SIG-M5 treated with dmso at 0.1 percent for 504 hours (cell line): ENCODE data around the gene CCBE1.
"Not testable (repeated sequence)": the region's sequence is repeated elsewhere in the genome, so short reads cannot be mapped to it uniquely, and the experiment has no call there.

ENCODE experiments used
- DNase-seq: peaks from one replicate; lab custom pipeline; 2025; ENCODE audit not compliant: unreplicated experiment; lab: John Stamatoyannopoulos, UW

The CCBE1 gene

DNA sequence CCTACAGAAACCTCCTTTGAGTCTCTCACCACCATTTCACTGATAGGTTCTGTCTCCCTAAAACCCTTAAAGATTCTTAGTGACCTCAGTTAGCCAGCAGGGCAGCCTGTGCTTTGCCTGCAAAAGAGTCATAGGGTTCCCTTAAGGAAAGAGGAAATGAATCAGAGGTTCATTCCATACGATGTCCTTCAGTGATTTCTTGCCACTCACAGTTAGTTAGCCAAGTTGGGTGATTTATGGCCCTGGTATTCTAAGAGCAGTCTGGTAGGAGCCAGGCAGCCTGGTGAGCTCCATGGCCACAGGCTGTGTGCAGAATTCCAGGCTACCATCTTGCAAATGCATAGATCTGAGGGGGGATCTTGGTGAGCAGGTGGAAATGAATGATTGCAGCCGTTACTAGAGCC lies 18.7 kb upstream of the CCBE1 start:
- no peak for DNase-seq

DNA sequence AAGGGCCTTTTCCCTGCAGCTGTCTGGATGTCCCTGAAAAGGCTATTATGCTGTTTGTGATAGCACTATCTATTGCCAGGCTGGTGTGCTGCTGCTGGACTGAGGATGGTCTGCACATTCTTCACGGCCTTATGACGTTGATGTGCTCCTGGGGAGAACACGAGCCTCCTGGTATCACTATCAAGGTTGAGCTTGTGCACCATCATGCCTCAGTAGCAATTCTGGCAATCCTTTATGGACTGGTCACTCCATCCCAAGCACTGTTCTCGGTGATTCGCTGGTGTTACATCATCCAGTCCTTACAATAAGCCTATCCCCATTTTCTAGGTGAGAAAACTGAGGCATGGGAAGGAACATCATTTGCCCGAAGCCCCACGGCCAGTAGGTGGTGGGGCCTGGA lies 18.2 kb upstream of the CCBE1 start:
- DNase-seq = no peak

DNA sequence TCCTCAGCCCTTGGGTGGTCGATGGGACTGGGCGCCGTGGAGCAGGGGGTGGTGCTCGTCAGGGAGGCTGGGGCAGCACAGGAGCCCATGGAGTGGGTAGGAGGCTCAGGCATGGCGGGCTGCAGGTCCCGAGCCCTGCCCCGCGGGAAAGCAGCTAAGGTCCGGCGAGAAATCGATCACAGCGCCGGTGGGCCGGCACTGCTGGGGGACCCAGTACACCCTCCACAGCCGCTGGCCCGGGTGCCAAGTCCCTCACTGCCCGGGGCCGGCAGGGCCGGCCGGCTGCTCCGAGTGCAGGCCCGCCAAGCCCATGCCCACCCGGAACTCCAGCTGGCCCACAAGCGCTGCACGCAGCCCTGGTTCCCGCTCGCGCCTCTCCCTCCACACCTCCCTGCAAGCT lies 16.9 kb upstream of the CCBE1 start:
- DNase-seq = not testable (repeated sequence)

DNA sequence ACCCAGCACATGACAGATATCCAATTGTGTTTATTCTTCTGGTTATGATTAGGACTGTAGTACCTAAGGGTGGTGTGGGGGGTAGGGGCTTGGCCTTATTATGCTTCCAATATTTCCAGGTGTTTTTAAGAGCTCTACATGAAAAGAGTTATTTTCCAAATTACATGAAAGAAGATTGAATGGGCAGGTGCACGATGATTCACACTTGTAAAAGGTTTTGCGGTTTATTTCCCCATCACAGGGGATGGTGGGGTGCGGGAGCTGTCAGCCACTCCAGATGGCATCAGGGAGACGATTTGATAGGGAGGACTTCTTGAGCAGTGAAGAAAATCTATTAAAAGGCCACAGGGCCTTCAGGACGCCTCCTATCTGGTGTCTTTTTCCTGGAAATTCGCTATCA lies 15.1 kb upstream of the CCBE1 start:
- DNase-seq = no peak

DNA sequence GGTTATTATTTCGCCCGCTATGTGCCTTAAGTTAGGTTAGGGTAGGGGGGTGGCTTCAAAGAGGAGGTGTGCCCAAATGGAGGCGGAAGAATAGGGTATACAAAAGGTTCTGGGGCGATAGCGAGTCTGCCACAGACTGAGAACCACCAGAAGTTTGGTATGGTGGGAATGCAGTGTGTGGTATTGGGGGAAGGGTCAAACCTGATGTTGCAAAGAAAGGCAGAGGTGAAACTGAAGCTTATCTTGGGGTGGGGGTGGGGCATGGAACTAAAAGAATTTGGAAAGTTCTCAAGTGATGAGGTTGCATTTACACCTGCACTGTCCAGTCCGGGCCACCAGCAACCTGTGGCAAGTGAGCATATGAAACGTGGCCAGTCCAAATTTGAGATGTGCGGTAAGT lies 11.8 kb upstream of the CCBE1 start:
- DNase-seq = no peak

DNA sequence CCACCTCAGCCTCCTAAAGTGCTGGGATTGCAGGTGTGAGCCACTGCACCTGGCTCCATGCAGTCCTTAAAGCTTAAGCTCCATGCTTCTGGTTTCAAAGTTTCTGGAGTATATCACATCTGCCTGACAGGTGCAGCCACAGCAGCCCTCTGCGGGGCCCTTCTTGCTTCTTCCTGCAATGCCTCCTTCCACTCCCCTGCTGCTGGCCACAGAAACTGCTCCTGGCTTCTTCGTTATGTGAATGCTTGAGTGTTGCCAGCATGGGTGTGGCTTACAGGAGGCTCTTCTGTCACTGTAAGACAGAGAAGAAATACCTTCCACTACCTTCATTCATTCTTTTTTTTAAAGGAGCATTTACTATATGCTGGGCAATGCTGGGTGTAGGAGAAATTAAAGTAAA lies 10.1 kb upstream of the CCBE1 start:
- no peak for DNase-seq

DNA sequence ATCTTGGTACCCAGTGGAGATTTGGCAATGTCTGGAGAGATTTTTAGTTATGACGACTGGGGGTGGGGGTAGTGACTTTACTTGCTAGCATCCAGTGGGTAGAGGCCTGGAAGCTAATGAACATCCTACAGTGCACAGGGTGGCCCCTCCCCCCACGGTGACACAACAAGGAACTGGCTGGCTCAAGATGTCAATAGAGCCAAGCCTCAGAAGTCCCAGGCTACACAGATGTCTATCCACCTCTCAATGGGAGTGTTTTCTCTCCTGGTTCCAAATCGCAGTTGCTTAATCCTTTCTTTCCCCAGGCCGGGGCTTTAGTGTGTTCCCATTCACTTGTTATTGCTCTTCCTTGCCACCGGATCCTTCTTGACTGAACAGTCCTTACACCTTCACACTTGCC lies 9.3 kb upstream of the CCBE1 start:
- DNase-seq = no peak

DNA sequence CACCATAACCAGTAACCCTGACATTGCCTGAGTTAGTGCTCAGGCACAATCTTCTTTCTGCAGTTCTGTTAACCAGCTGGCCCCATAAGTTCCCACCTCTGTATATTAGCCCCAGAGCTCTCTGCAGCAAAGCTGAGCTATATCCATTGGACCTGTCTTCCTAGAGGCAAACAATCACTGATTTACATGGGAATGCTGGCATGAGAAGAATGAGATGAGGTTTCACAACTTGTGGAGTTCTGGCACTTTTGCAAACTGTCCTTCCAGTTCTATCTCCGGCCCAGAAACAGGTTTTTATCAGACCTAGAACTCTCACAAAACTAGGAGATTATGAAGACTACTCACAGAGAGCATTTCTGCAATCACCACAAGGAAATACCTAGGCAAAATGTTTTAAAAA lies 7.9 kb upstream of the CCBE1 start:
- DNase-seq = no peak

DNA sequence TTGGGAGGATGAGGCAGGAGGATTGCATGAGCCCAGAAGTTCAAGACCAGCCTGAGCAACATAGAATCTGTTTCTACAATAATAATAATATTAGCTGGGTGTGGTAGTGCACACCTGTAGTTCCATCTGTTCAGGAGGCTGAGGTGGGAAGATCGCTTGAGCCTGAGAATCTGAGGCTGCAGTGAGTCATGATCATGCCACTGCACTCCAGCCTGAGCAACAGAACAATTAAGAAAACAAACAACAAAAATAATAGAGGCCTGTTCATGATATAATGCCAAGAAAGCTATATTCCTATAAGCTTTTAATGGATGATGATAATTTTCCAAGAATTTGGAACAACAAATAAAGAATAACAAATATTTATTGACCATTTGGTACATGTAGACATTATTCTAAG lies 6.9 kb upstream of the CCBE1 start:
- no peak for DNase-seq

DNA sequence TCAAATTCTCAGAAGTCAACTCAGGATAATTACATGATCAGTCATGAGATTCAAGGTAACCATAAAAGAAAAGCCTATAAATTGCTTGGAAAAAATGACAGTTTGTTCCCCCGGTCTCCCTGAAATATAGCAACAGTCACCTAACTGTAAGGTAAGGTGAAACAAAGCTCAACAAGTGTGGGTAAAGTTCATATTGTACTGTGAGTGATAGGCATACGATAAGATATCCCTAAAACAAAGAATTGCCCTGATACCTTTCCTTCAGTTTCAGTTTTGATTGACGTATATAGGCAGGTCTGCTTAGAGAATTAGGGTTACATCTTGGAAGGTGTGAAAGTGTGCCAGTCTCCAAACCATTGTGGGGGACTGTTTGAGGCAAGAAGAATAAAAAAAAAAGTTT lies 4.0 kb upstream of the CCBE1 start:
- no peak for DNase-seq

DNA sequence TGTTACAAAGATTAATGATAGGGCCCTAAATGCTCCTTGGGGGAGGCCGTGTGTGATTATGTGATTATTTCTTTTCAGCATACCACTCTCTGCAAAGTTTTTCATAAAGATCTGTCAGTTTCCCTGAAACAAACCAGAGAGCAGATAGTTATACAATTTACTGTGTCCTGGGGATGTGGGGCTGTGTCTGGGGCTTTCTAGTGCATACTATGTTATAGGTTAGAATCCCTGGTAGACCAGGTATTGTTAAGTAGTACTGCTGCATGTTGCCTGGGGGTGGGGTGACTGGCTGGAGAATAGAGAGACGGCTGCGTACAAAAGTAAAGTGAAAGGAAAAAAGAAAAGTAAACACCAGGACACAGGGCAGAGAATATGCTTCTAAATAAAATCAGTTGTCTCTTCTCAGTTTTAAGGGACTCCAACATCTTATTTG lies 3.3 kb upstream of the CCBE1 start:
- DNase-seq = no peak

DNA sequence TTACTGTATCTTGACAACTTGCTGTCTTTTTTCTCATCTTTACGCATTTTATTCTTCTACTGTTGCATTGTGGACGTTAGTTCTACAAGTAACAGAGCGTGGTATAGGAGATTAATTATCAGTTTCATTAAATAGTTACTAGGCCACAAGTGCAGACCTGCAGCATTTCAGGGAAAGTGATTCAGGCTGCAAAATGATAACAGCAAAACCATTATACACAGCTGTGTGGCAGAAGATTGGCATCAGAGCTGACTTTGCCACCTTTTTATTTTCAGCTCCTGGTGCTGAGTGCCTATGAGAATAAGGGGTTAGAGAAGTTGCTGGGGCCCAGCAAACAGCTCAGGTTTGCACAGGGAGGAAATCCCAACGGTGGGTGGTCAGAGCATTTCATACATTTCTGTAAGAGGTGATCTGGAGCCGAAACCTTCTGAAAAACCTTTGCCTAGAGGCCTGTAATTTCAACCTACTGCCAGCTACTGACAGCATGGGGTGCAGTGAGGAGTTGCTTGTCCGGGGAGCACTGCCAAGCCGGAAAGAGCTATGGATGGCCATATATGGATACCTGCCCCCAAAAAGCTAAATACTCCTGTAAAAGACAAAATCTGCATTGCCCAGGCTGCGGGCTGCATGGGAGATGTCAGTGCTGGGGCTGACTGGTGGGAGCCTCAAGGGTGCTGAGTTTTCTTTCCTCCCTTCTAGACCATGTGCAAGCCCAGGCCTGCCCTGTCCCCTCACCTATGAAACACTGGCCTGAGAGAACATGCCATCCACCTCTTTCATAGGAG lies 2.7 kb upstream of the CCBE1 start:
- DNase-seq = no peak

DNA sequence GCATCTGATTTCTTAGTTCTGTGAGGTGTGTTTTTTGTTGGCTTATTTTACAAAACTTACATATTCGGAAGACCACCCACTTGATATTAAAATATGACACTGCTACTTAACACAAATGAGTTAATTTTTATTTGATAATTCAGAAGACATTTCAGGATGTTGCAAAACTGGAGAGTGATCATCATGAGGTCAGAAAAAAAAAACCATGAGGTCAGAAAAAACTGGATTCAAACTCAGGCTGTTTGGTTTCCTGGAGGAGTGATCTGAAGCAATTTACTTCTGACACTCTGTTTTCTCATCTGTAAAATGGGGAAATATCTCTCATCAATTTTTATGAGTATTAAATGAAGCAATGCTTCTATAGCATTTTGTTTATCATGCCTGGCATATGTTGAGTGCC lies 1.8 kb upstream of the CCBE1 start:
- DNase-seq = no peak

DNA sequence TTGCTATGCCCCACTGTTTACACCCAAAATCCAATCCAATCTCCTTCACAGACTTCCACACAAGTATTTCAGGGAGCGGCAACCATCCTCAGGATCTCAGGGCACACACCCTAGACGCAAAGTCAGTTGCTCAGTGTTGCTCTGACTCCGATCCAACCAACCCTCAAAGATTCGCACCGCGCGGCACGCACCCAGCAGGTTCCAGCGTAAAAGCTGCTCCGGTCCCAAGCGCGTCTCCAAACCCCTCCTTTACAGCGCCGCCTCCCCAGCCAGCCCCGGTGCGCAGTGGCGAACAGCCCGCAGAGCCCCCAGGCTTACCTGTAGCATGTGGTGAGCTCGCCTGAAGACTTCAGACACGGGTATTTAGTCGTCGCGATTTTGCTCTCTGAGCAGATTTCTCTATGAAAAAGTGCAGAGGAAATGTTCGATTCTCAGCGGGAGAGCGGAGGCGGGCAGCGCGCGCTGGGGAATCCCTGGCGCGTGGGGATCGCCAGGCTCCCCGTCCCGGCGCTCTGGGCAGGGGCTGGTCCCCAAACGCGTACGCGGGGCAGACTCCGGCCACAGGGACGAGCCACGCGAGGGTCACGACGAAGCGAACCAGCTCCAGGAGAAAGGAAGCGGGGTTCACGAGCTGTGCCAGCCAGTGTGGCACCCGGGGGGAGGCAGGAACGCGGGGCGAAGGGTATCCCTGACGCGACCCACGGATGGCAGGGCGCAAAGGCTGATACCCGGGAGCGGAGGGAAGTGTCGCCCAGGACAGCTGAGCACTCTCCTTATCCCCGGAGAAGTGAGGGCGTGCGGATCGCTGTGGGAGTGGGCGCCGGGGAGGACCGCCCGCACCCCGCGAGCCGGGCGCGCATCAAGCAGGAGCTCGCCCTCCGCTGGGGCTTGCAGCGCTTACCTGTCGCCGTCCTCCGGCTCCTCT lies 650 bp downstream of the CCBE1 start:
- DNase-seq = no peak

DNA sequence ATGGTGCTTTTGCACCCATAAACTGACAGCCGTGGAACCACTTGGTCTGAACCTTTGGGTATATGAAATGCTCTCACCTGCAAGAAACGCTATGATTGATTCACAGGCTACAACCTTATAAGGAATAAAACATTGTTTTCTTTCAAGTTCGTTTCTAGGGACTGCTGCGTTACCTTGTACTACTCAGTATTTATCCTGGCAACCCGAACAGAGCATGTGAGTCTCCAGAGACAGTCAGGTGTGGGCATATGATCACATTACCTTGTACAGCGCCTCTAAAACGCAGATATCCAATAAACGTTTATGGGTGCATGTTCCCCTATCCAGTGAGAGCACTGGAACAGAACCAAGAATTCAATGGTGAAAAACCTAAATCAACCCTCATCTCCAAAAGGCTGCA lies 1.7 kb downstream of the CCBE1 start:
- no peak for DNase-seq

DNA sequence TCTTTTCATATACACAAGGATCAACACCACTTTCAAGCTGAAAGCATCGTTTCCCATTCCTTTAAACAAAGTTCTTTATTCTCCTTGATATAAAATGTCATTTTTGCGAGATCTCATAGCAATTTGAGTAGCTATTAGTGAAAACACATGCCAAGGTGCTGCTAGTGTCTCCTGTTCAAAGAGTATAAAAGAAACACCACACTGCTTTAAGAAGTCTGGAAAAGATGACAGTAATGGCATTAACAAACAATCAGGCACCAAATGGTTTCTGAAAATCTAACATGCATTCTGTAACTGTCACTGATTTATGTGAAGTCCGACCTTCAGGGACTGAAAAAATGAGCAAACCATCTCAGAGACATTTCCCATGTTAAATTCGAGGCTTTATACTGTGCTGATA lies 2.4 kb downstream of the CCBE1 start:
- no peak for DNase-seq

DNA sequence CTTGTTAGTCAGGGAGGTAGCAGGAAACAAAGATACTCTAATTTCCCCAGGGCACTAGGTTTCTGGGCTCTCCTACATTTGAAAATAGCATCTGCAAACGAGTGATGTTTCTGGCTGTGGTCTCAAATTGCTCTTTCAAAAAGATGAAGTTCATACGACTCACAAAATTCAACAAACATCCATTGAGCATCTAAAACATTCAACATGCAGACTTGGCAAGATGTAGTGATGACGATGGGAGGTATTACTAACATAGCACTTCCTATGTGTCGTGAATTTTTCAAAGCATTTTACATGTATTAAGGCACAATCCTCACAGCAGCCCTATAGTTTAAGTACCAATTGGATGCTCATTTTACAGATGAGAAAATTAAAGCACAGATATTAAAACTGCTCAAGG lies 5.2 kb downstream of the CCBE1 start:
- DNase-seq = no peak

DNA sequence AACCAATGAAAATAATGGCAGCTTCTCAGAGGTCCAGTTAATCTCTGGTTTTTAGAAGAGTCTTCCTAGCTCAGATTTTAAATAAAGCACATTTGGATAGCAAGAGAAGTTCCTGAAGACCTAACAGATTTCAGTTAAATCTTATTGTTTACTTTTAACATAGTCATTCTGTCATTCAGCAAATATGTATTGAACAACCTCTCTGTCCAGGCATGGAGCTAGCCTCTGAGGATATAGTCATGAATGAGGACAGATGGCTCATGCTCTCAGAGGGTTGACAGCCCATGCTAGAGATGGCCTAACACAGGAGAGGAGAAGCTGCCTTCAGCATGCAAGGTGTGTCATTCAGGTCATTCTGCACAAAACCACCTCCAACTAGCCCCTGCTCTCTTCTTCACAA lies 6.2 kb downstream of the CCBE1 start:
- DNase-seq = no peak

DNA sequence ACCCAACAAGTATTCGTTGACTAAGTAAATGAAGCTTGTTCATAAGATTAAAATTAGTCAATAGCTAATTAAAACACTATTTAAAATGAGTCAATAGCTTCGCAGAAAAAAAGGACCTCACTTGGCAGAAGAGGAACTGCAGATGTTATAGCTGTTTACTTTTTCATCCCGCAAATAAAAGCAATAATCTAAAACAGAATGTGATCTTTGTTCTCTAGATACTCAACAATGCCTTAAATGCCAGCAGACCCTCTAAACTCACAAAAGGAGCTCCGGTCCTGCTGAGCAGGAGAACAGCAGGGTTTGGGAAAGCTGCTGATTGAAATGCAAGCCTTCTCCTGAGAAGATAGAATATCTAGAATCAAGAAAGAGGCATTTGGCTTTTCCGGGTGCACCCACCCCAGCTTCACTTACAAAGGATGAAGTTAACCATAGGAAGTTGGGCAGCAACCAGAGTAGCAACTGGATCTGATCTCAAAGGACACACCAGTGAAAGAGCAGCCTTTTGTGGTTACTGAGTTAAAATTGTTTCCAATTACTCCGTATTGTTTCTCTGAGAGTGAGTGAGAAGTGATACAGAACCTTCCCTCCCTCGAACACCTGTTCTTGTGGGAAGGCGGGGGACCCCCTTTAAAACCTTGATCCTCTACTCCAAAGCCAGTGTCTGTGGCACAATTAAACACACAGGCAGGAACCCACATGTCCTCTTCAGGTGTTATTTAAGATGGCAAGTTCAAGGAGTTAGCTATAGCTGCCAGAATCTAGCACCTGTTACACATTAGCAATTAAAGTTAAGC lies 6.8 kb downstream of the CCBE1 start:
- no peak for DNase-seq

DNA sequence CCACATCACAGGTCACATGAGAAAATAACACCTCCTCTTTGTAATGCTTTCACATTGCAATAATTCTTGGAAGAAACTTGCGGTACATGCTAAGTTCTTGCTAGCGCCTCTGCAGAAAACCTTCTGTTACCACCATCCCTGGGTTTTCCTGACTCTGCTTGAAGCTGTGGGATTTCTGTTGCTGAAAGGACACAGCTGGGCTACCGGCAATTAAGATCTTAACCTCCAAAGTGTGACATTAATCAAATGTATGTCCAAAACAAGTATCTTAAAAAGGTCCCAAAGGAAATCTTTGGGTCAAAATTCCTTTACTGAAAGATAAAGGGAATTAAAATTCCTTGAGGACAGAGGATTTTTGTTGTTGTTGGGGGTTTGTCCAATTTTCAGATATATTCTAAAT lies 7.5 kb downstream of the CCBE1 start:
- no peak for DNase-seq

DNA sequence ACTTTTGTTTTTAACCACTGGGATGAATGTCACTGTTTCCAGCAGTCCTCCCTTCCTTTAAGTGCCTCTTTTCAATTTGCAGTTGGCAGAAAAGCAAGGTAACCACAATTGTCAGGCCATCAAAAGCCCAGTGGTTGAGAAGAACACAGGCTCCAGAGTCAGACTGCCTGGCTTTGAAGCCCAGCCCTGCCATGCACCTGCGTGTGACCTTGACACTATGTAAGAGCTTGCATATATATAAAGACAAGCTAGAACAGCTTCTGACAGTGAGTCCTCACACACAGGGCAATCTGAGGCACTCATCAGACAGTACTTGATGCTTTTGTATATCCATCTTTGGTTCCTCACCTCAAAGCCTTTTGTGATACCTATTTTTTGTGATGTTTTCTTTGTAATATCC lies 11.0 kb downstream of the CCBE1 start:
- no peak for DNase-seq

DNA sequence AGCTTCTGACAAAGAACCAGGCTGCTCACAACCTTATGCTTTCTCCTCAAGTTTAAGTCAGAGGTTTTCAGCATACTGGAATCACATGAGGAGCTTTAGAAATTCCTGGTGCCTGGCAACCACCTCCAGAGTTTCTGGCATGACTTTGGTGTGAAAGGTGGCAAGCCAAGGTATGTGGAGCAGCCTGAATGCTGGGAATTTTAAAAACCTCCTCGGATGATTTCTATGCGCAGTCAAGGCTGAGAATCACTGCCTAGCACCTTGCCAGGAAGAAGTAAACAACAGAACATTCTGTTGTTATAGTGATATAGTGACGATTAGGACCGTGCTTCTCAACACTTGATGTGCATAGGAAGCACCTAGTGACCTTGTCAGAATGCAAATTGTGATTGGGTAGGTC lies 11.7 kb downstream of the CCBE1 start:
- DNase-seq = no peak
